GM12872 (cell line): ENCODE measurements around the gene FUZ.

ENCODE experiments used
- TF ChIP-seq, protein P1 (sequence below): IDR thresholded peaks from 3 replicates; pipeline ENCODE4 v1.5.1; 2011; ENCODE audit warnings: low read depth, mild to moderate bottlenecking, low read length, moderate library complexity; ENCODE audit not compliant: insufficient read depth

The FUZ gene

DNA sequence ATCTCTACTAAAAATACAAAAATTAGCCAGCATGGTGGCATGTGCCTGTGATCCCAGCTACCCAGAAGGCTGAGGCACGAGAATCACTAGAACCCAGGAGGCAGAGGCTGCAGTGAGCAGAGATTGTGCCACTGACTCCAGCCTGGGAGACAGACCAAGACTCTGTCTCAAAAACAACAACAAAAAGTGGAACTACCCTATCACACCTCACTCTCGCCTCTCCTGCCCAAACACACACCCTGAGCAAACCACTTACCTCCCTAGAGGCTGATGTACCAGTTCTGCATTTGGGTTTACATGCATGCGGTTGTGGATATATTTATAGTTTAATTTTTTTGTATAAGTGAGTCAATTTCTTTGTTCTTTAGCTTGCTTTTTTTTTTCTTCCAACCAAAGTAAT is 30.2 kb upstream of the FUZ start:
- TF ChIP-seq, protein P1, sequence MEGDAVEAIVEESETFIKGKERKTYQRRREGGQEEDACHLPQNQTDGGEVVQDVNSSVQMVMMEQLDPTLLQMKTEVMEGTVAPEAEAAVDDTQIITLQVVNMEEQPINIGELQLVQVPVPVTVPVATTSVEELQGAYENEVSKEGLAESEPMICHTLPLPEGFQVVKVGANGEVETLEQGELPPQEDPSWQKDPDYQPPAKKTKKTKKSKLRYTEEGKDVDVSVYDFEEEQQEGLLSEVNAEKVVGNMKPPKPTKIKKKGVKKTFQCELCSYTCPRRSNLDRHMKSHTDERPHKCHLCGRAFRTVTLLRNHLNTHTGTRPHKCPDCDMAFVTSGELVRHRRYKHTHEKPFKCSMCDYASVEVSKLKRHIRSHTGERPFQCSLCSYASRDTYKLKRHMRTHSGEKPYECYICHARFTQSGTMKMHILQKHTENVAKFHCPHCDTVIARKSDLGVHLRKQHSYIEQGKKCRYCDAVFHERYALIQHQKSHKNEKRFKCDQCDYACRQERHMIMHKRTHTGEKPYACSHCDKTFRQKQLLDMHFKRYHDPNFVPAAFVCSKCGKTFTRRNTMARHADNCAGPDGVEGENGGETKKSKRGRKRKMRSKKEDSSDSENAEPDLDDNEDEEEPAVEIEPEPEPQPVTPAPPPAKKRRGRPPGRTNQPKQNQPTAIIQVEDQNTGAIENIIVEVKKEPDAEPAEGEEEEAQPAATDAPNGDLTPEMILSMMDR, result no peak

DNA sequence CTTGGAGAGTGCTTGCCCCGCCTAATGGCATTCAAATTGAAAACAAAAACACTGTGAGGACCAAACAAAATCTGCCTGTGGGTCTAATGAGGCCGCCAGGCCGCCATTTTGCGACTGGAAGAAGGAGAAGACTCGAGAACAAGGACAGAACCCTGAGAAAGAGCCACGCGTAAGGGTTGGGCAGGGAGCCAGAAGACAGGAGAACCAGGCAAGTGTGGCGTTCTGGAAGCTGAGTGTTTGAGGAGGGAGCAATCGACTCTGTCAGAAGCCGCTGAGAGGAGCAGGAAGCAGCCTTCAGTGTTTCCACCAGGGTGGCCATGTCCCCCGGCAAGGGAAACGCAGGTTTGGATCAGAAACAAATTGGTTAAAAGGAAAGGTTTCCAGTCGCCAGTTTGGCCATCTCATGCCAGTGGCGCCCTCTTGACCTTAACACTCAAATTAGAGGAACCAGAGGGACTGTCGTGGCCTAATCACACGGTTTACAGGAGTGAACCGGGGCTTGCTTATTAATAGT is 27.7 kb upstream of the FUZ start:
- TF ChIP-seq, protein P1, result no peak

DNA sequence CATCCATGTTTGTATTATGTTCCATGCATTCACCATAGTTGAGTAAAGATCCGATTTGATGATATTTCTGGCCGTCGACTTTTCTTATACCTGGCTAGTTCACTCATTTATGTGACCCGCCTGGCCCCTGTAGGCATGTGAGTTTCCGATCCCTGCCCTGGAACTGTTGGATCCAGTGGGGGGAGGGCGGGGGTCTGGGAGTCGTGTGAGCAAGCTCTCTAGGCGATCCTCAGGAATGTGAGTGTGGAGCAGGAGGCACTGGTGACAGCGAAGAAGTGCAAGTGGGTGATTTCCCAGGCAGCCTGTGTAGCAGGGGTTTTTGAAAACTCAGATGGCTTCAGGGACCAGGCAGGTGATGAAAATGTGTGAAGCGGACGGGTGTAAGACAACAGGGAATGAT is 27.2 kb upstream of the FUZ start:
- TF ChIP-seq, protein P1, result no peak

DNA sequence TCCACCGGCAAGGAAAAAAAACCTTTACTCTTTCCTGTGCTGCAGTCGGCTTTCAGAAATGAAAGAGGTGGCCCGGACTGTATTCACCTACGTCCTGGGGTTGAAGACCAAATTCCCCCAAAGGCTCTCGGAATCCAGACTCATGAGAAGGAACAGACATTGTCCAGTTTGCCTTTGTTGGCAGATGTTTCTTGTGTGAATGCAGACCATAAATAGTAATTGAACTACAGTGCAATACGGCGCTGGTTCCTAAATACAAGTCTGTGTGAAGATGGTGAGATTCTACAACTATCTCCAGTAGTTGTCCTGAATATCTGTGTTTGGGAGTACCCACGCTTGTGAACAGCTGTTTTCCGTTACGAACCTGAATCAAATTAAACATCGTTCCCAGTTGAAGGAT is 26.6 kb upstream of the FUZ start:
- TF ChIP-seq, protein P1, result no peak

DNA sequence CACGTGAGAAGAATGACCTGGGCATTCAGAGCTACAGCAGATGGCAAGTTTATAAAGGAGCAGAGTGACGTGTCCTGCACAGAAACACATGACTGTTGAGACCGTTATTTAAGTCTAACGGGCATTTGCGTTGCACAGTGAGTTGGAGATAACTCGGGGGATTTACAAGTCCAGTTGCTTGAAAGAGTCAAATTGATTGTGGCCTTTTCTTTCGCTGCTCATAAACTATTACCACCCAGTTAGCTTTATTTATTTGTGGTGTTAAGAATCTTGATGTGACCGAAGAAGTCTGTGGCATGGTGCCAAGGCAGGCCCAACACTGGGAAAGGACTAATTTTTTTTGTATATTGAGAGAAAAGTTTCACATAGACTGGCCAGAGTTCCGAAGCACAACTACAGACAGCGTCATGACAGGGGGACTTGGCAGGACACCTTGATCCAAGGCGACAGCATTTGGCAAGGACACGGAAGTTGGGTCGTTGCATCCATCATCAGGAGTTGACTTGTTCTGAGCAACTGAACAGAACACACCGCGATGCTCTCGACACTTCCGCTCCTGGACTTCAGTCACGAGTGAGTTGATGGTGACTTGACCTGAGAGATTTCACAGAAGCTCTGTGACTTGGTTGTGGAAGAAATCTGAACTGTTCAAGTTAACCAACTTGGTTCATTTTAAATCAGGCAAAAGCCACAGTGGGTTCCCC is 25.9 kb upstream of the FUZ start:
- TF ChIP-seq, protein P1, result no peak

DNA sequence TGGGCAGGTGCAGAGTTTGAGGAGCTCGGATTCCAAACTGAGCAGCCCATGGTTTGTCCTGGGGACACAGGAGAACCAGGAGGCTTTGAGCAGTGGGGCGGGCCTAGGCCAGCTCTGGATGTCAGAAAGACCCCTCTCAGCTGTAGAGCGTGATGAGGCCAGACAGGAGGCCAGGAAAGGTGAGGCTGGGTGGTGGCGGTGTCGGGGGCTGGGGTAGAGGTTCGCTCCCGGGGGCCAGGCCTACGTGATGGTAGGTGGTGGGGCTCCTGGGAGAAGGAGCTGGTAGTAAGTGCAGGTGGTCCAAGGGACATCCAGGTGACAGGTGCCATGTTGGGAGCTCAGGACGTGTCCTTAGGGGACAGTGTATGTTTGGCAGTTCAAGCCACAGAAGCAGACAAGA is 24.3 kb upstream of the FUZ start:
- TF ChIP-seq, protein P1, result no peak

DNA sequence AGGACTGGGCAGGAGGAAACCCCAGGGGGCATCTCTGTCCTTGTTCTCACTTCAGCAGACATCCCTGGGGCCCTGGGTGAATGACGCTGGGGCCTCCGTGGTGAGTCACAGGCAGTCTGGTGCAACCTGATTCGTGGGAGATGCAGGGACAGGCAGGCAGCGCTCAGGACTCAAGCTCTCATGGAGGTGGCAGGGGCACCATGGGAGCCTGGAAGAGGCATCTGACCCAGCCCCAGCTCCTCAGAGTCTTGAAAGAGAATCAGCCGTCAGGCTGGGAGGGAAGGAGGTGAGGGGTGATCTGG is 23.9 kb upstream of the FUZ start:
- TF ChIP-seq, protein P1, result no peak
